ENCODE data around the gene EZH1. TPM values are rescaled to one million over a fixed set of nuclear protein-coding genes. Genes with fewer than 3 reads are reported as not detected.

Gene EZH1
- 27.1 TPM for polyA plus RNA-seq (2012; ENCODE audit: missing spikeins)

DNA sequence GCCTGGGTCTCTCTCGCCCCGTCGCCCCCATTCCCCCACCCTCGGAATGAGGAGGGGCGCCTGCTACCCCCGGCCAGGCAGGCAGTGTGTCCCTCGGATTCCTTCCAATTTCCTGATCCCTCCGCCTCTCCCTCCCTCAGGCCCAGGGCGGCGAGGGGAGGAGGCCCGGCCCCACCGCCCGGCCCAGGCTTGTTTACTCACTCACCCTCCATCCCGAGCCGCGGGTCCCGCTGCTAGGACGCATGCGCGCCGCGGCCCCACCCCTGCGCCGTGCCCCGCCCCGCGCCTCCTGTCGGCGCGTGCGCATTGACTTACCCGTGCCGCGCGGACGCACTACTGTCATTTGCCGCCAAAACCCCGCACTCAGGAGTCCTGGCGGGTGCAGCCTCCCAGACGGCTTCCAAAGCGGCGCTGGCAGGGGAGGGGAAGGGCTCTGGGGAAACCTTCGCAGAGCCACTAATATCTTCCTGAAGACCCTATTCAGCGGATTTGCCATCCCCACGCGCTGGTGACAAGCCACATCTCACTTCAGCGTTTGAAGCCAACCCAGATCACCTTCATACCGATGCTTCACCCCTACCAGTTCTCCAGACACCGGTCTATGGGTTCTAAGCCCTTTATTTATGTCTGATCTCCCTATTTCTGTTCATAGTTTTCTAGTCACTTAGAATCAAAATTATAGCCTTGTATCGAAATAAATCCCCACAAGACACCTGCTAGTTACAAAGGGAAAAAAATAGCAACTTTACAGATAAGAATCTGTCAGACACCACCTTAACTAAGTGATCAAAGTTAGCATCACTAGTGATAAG, at the start of gene EZH1:
Gene EZH1, minus strand, starts transcription at position 235 of the 812 bp plus-strand sequence. CDS start 16,099 bp downstream, outside the sequence.
- TF ChIP-seq TAF1 (IDR thresholded peaks at IDR 0.05; ENCODE audit: borderline replicate concordance, low read depth, low read length) (no peak; the same call in 1 of the 2 replicates), POLR2AphosphoS5 (IDR thresholded peaks at IDR 0.05; ENCODE audit: low read depth, low read length) (peak; percentile 53; the same call in 1 of the 2 replicates)
- peak; percentile 100 for FAIRE-seq
- peak; percentile 99 for DNase-seq (ENCODE audit: insufficient read length)

DNA sequence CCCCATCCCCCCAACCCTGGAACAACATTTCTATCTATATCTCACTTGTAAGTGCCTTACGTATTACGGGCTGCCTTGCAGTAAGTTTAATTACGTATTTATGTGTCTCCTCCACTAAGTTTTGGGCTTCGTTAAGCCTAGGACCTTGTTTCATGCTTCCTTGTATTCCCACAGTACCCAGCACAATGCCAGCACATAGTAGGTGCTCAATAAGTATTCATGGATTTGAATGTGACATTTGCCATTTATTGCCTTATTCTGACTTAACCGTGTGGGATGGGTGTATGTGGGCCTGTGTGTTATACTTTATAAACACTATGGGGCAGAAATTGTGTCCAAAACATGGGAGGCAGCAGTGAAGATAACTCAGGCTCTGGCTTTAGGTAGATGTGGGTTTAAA, 47.7 kb upstream of the EZH1 start:
- no peak for TF ChIP-seq POLR2A (IDR thresholded peaks at IDR 0.05; ENCODE audit: low read depth, low read length)
- DNase-seq (ENCODE audit: insufficient read length) = no peak
- no peak for FAIRE-seq

DNA sequence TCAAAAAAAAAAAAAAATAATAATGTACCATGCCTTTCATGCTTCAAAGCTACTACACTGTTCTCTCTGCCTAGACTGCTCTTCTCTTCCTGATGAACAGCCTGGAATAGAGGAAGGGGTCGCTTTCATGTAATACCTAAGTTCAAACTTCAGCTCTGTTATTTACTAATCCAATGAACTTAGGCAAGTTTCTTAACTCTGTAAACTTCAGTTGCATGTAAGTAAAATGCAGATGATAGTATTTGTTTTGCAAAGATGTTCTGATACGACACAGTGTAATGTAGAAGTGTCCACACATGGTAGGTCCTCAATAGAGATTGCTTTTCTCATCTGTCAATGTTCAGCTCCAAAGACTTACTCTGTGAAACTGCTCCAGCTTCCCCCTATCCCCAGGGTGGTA, 47.1 kb upstream of the EZH1 start:
- no peak for FAIRE-seq
- TF ChIP-seq POLR2A (IDR thresholded peaks at IDR 0.05; ENCODE audit: low read depth, low read length) (no peak), POLR2AphosphoS5 (IDR thresholded peaks at IDR 0.05; ENCODE audit: low read depth, low read length) (no peak), TAF1 (IDR thresholded peaks at IDR 0.05; ENCODE audit: borderline replicate concordance, low read depth, low read length) (no peak)
- DNase-seq (ENCODE audit: insufficient read length) = no peak

- no peak for FAIRE-seq
- TF ChIP-seq POLR2AphosphoS5 (IDR thresholded peaks at IDR 0.05; ENCODE audit: low read depth, low read length) = no peak
- no peak for TF ChIP-seq TAF1 (IDR thresholded peaks at IDR 0.05; ENCODE audit: borderline replicate concordance, low read depth, low read length)
- TF ChIP-seq POLR2A (IDR thresholded peaks at IDR 0.05; ENCODE audit: low read depth, low read length) = no peak
Measured at GRCh38 chr17:42787266-42787665, 42.4 kb upstream of the EZH1 start.

GRCh38 chr17:42784811-42785592, 40.2 kb upstream of the EZH1 start:
- DNase-seq (ENCODE audit: insufficient read length) (no peak), FAIRE-seq (no peak)
- no peak for TF ChIP-seq POLR2A (IDR thresholded peaks at IDR 0.05; ENCODE audit: low read depth, low read length)
- TF ChIP-seq TAF1 (IDR thresholded peaks at IDR 0.05; ENCODE audit: borderline replicate concordance, low read depth, low read length) = no peak
- TF ChIP-seq POLR2AphosphoS5 (IDR thresholded peaks at IDR 0.05; ENCODE audit: low read depth, low read length) = no peak

More at GRCh38 chr17:42787266-42787665, 42.4 kb upstream of the EZH1 start:
- DNase-seq (ENCODE audit: insufficient read length) = no peak

DNA sequence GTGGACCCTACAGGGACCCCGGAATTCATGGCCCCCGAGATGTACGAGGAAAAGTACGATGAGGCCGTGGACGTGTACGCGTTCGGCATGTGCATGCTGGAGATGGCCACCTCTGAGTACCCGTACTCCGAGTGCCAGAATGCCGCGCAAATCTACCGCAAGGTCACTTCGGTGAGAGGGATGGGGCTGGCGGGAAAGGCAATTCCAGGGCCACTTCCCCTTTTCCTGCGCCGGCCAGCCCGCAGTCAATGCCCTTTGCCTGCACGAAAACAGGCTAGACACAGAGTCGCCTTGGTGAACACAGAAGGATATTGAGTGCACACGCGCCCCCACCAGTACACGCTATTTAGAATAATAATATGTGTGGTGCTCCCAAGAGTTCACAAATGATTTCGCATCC, 39.6 kb upstream of the EZH1 start:
- no peak for TF ChIP-seq POLR2A (IDR thresholded peaks at IDR 0.05; ENCODE audit: low read depth, low read length)
- TF ChIP-seq TAF1 (IDR thresholded peaks at IDR 0.05; ENCODE audit: borderline replicate concordance, low read depth, low read length) = no peak
- TF ChIP-seq POLR2AphosphoS5 (IDR thresholded peaks at IDR 0.05; ENCODE audit: low read depth, low read length) = no peak
- no peak for DNase-seq (ENCODE audit: insufficient read length)

GRCh38 chr17:42783791-42784138, 38.9 kb upstream of the EZH1 start:
- TF ChIP-seq TAF1 (IDR thresholded peaks at IDR 0.05; ENCODE audit: borderline replicate concordance, low read depth, low read length) (no peak), POLR2A (IDR thresholded peaks at IDR 0.05; ENCODE audit: low read depth, low read length) (no peak), POLR2AphosphoS5 (IDR thresholded peaks at IDR 0.05; ENCODE audit: low read depth, low read length) (no peak)
- DNase-seq (ENCODE audit: insufficient read length) = no peak
- no peak for FAIRE-seq

More for the DNA sequence above, 39.6 kb upstream of the EZH1 start:
- FAIRE-seq = no peak

DNA sequence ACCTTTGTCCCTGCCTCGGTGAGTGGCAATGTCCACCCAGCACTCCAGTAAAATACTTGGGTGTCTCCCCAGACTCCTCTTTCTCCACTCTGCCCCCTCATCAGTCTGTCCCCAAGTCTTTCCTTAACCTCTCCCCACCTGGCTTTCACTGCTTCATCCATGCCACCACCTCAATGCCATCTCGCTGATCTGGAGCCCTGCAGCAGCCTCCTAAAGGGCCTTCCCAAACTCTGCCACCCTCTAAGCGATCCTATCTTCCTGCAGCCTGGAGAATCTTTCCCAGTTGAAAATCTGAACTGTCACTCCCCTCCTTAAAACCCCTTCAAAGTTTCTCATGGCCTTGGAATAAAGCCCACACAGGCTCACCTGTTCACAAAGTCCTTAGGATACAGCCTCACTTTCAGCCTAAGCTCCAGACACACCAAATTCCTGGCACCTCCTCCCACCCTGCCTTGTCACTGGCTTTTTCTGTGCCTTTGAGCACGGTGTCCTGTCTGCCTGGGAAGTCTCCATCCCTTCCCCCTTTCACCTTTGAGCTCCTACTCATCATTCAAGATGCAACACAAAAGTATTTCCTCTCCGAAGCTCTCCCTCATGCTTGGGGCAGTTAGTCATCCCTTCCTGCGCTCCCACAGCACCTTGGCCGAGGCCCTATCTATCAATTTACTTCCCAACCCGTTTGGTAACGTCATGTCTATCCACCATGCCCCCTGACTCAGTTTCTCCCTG, 38.4 kb upstream of the EZH1 start:
- TF ChIP-seq POLR2A (IDR thresholded peaks at IDR 0.05; ENCODE audit: low read depth, low read length) = no peak
- no peak for TF ChIP-seq TAF1 (IDR thresholded peaks at IDR 0.05; ENCODE audit: borderline replicate concordance, low read depth, low read length)
- TF ChIP-seq POLR2AphosphoS5 (IDR thresholded peaks at IDR 0.05; ENCODE audit: low read depth, low read length) = no peak
- FAIRE-seq (no peak), DNase-seq (ENCODE audit: insufficient read length) (no peak)

DNA sequence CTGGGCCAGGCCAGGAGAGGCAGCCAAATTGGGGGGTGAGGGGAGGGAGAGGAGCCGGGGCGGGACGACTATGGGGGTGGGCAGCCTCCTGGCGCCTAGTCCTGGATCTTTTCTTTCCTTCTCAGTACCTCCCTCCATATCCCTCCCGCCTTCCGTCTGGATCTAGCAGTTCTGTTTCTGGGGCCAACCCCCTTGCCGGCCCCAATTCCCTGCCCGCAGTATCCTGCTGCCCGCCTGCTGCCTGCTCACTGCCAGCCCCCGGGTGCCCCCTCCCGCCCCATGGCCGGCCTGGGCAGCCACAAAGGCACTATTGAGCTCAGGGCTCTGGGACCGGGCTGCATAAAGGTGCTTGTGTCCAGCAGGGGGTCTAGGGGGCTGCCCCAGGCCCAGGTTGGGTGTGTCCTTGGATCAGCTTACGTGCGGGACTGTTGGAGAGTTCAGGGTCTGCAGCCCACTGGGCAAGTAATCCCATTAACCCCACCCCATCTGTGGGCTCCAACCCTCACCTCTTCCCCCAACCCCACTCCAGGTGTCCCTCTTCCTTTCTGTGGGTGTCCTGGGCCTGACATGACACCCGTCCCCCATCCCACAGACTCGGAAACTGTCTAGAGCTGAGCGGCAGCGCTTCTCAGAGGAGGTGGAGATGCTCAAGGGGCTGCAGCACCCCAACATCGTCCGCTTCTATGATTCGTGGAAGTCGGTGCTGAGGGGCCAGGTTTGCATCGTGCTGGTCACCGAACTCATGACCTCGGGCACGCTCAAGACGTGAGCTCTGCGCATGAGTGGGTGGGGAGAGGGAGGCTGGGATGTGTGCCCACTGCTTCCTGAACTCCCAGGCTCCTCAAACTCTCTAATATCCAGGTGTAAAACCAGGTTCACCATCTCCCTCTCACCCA, 37.6 kb upstream of the EZH1 start:
- TF ChIP-seq TAF1 (IDR thresholded peaks at IDR 0.05; ENCODE audit: borderline replicate concordance, low read depth, low read length) = no peak
- TF ChIP-seq POLR2AphosphoS5 (IDR thresholded peaks at IDR 0.05; ENCODE audit: low read depth, low read length) = no peak
- TF ChIP-seq POLR2A (IDR thresholded peaks at IDR 0.05; ENCODE audit: low read depth, low read length) = no peak
- DNase-seq (ENCODE audit: insufficient read length) = no peak
- no peak for FAIRE-seq

GRCh38 chr17:42781639-42782165, 36.9 kb upstream of the EZH1 start:
- FAIRE-seq (no peak), DNase-seq (ENCODE audit: insufficient read length) (no peak)
- no peak for TF ChIP-seq POLR2A (IDR thresholded peaks at IDR 0.05; ENCODE audit: low read depth, low read length)
- TF ChIP-seq TAF1 (IDR thresholded peaks at IDR 0.05; ENCODE audit: borderline replicate concordance, low read depth, low read length) = no peak

Data from GM12892 (cell line).